ENCODE results near the gene VPS4B. TPM values are rescaled to one million over a fixed set of nuclear protein-coding genes. Genes with fewer than 3 reads are reported as not detected.

Gene VPS4B
- total RNA-seq, 1 donor from 2014 or later: 65.5 TPM

DNA sequence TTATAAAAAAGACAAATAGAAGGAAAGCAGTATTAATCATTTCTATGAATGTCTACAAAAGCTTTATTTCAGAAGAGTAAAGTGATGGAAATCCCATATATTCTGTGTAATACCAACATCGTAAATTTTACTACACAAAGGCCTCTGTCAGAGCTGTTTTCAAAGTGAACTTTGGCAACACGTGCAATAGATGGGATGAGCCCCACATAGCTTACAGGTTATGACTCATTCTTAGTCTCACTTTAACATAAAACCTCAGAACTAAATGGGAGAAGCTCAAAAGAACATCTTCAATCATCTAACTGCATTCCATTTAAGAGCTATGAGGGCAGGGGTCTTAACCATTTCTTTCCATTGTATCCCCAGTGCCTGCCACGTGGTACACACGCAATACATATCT is 11.5 kb downstream of the VPS4B start:
- Mint-ChIP-seq H3K4me3 (ENCODE audit: unreplicated experiment) (no peak overlapping the region), H3K9me3 (ENCODE audit: unreplicated experiment) (no peaks in the 10 kb centered on the region), H3K27ac (ENCODE audit: unreplicated experiment) (peak overlapping the region; percentile 34), H3K4me1 (ENCODE audit: low read depth, unreplicated experiment) (peaks cover 5% of the 10 kb centered on the region), H3K27me3 (ENCODE audit: low read depth, unreplicated experiment) (no peaks in the 10 kb centered on the region), H3K36me3 (ENCODE audit: low read depth, unreplicated experiment) (peaks cover 16% of the 10 kb centered on the region)
- H3K79me2 ChIP-seq (ENCODE audit: insufficient read depth, low read length): peaks cover 65% of the 10 kb centered on the region
- TF ChIP-seq, protein P1, sequence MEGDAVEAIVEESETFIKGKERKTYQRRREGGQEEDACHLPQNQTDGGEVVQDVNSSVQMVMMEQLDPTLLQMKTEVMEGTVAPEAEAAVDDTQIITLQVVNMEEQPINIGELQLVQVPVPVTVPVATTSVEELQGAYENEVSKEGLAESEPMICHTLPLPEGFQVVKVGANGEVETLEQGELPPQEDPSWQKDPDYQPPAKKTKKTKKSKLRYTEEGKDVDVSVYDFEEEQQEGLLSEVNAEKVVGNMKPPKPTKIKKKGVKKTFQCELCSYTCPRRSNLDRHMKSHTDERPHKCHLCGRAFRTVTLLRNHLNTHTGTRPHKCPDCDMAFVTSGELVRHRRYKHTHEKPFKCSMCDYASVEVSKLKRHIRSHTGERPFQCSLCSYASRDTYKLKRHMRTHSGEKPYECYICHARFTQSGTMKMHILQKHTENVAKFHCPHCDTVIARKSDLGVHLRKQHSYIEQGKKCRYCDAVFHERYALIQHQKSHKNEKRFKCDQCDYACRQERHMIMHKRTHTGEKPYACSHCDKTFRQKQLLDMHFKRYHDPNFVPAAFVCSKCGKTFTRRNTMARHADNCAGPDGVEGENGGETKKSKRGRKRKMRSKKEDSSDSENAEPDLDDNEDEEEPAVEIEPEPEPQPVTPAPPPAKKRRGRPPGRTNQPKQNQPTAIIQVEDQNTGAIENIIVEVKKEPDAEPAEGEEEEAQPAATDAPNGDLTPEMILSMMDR (IDR thresholded peaks at IDR 0.05; ENCODE audit: insufficient read depth, low read depth, low read length): no peak
- no peak for TF ChIP-seq EZH2 (IDR thresholded peaks at IDR 0.05; ENCODE audit: insufficient read depth, low read length)
- no peak overlapping the region for H3K9ac ChIP-seq (ENCODE audit: low read length)
- peaks cover 26% of the 10 kb centered on the region for H3K36me3 ChIP-seq (ENCODE audit: insufficient read depth, low read length)
- FAIRE-seq (peak; percentile 49), DNase-seq (ENCODE audit: low read depth) (peak; percentile 67)
- no peaks in the 10 kb centered on the region for H3K27me3 ChIP-seq (ENCODE audit: insufficient read depth, low read length)
- H3K27ac ChIP-seq (ENCODE audit: low read depth, low read length): peak overlapping the region; percentile 36
- H3K4me2 ChIP-seq (ENCODE audit: low read length): peak overlapping the region; percentile 35
- peaks cover 10% of the 10 kb centered on the region for H3K4me1 ChIP-seq (ENCODE audit: insufficient read depth, low read length)
- no peak overlapping the region for H2AFZ ChIP-seq (ENCODE audit: low read depth, low read length)
- H3K9me3 ChIP-seq (ENCODE audit: insufficient read depth, low read depth, low read length): no peaks in the 10 kb centered on the region
- H3K4me3 ChIP-seq (ENCODE audit: insufficient read depth, low read depth, low read length): no peak overlapping the region
- peaks cover 51% of the 10 kb centered on the region for H4K20me1 ChIP-seq (ENCODE audit: insufficient read depth, low read length)

DNA sequence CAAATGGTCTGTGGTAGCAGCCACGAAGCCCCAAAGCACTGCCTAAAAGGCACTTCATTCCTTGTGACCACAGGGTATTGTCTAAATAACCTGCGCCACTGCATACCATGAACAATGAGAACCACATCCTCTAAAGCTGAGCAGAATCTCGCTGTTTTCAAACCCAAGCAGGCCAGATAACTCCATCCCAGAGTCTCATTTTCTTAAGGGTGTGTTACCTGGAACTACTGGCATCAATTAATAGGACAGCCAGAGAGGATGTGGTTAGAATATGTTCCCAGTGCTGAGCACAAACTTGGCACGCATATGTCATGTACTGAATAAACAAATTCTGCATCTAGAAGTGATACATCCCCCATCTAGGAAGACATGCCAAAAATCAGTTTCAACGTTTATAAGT is 13.0 kb downstream of the VPS4B start:
- H3K9me3 Mint-ChIP-seq (ENCODE audit: unreplicated experiment): no peaks in the 10 kb centered on the region
- FAIRE-seq: no peak
- H2AFZ ChIP-seq (ENCODE audit: low read depth, low read length): no peak overlapping the region
- H3K27ac Mint-ChIP-seq (ENCODE audit: unreplicated experiment): no peak overlapping the region
- H3K4me3 Mint-ChIP-seq (ENCODE audit: unreplicated experiment): no peak overlapping the region
- peaks cover 10% of the 10 kb centered on the region for H3K4me1 ChIP-seq (ENCODE audit: insufficient read depth, low read length)
- no peak overlapping the region for H3K4me2 ChIP-seq (ENCODE audit: low read length)
- H4K20me1 ChIP-seq (ENCODE audit: insufficient read depth, low read length): peaks cover 39% of the 10 kb centered on the region
- peaks cover 27% of the 10 kb centered on the region for H3K36me3 ChIP-seq (ENCODE audit: insufficient read depth, low read length)
- no peak overlapping the region for H3K4me3 ChIP-seq (ENCODE audit: insufficient read depth, low read depth, low read length)
- H3K36me3 Mint-ChIP-seq (ENCODE audit: low read depth, unreplicated experiment): peaks cover 11% of the 10 kb centered on the region
- no peak overlapping the region for H3K27ac ChIP-seq (ENCODE audit: low read depth, low read length)
- H3K9me3 ChIP-seq (ENCODE audit: insufficient read depth, low read depth, low read length): no peaks in the 10 kb centered on the region
- no peak for TF ChIP-seq EZH2 (IDR thresholded peaks at IDR 0.05; ENCODE audit: insufficient read depth, low read length)
- TF ChIP-seq, protein P1 (IDR thresholded peaks at IDR 0.05; ENCODE audit: insufficient read depth, low read depth, low read length): no peak
- no peaks in the 10 kb centered on the region for H3K27me3 ChIP-seq (ENCODE audit: insufficient read depth, low read length)
- H3K79me2 ChIP-seq (ENCODE audit: insufficient read depth, low read length): peaks cover 53% of the 10 kb centered on the region
- DNase-seq (ENCODE audit: low read depth): peak; percentile 28
- H3K27me3 Mint-ChIP-seq (ENCODE audit: low read depth, unreplicated experiment): no peaks in the 10 kb centered on the region
- peaks cover 5% of the 10 kb centered on the region for H3K4me1 Mint-ChIP-seq (ENCODE audit: low read depth, unreplicated experiment)
- H3K9ac ChIP-seq (ENCODE audit: low read length): no peak overlapping the region

DNA sequence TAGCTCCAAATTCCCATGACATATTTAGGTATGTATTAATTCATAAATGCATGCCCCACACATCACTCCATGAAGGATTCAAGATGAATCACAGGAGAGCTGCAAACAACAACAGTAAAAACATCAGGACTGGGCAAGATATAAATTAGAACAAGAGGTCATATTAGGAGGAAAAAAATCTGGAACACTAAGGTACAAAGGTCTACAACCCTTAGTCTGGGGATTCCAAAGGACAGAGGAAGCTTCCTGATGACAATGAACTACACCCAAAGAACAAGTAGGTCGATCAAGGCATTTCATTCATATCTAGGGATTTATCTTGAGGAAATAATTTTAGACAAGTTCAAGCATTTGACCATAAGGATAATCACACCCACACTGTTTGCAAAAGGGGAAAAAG is 14.5 kb downstream of the VPS4B start:
- Mint-ChIP-seq H3K4me3 (ENCODE audit: unreplicated experiment) (no peak overlapping the region), H3K36me3 (ENCODE audit: low read depth, unreplicated experiment) (peaks cover 11% of the 10 kb centered on the region), H3K4me1 (ENCODE audit: low read depth, unreplicated experiment) (peaks cover 5% of the 10 kb centered on the region), H3K27me3 (ENCODE audit: low read depth, unreplicated experiment) (no peaks in the 10 kb centered on the region), H3K27ac (ENCODE audit: unreplicated experiment) (no peak overlapping the region), H3K9me3 (ENCODE audit: unreplicated experiment) (no peaks in the 10 kb centered on the region)
- Histone ChIP-seq H3K4me3 (ENCODE audit: insufficient read depth, low read depth, low read length) (no peak overlapping the region), H4K20me1 (ENCODE audit: insufficient read depth, low read length) (peaks cover 37% of the 10 kb centered on the region), H3K9me3 (ENCODE audit: insufficient read depth, low read depth, low read length) (no peaks in the 10 kb centered on the region), H3K36me3 (ENCODE audit: insufficient read depth, low read length) (peaks cover 41% of the 10 kb centered on the region), H3K9ac (ENCODE audit: low read length) (no peak overlapping the region), H3K27ac (ENCODE audit: low read depth, low read length) (no peak overlapping the region), H3K27me3 (ENCODE audit: insufficient read depth, low read length) (no peaks in the 10 kb centered on the region), H3K4me1 (ENCODE audit: insufficient read depth, low read length) (peaks cover 10% of the 10 kb centered on the region), H3K4me2 (ENCODE audit: low read length) (no peak overlapping the region), H2AFZ (ENCODE audit: low read depth, low read length) (no peak overlapping the region), H3K79me2 (ENCODE audit: insufficient read depth, low read length) (peaks cover 42% of the 10 kb centered on the region)
- DNase-seq (ENCODE audit: low read depth) (no peak), FAIRE-seq (no peak)
- TF ChIP-seq, protein P1 (IDR thresholded peaks at IDR 0.05; ENCODE audit: insufficient read depth, low read depth, low read length): no peak
- TF ChIP-seq EZH2 (IDR thresholded peaks at IDR 0.05; ENCODE audit: insufficient read depth, low read length): no peak

Data from astrocyte (in vitro differentiated cells and primary cell).